HUES48 (cell line): Measurements from ENCODE around the gene KIF26B.
"Not testable (repeated sequence)": the region's sequence is repeated elsewhere in the genome, so short reads cannot be mapped to it uniquely, and the experiment has no call there.

Experiments
- H3K27ac ChIP-seq: one replicate; pipeline ENCODE4 v1.7.0; 2013; ENCODE audit warnings: low read depth, low read length, inconsistent platforms
- H3K27me3 ChIP-seq: 2 replicates; pipeline ENCODE4 v1.6.1; 2013; ENCODE audit warnings: mild to moderate bottlenecking, low read length; ENCODE audit not compliant: control insufficient read depth, insufficient read depth
- H3K36me3 ChIP-seq: 2 replicates; pipeline ENCODE4 v1.6.1; 2013; ENCODE audit warnings: low read length; ENCODE audit not compliant: control insufficient read depth, insufficient read depth
- H3K4me1 ChIP-seq: 2 replicates; pipeline ENCODE4 v1.6.1; 2013; ENCODE audit warnings: mild to moderate bottlenecking, low read length; ENCODE audit not compliant: control insufficient read depth, insufficient read depth
- H3K4me3 ChIP-seq: 2 replicates; pipeline ENCODE4 v1.5.1; 2013; ENCODE audit warnings: mild to moderate bottlenecking, low read depth, low read length
- H3K9ac ChIP-seq: 2 replicates; pipeline ENCODE4 v1.6.1; 2013; ENCODE audit warnings: mild to moderate bottlenecking, low read depth, low read length, moderate library complexity
- H3K9me3 ChIP-seq: 2 replicates; pipeline ENCODE4 v1.6.1; 2013; ENCODE audit warnings: low read length; ENCODE audit not compliant: control insufficient read depth, insufficient read depth

The KIF26B gene

GRCh38 chr1:245707941-245708340 is 553.2 kb downstream of the KIF26B start:
- no peaks in the 10 kb centered on the region for H3K27me3 ChIP-seq
- H3K4me3 ChIP-seq = no peak overlapping the region
- peaks cover 5% of the 10 kb centered on the region; the same call in 1 of the 2 replicates for H3K4me1 ChIP-seq
- H3K9ac ChIP-seq = no peak overlapping the region
- no peak overlapping the region for H3K27ac ChIP-seq
- H3K9me3 ChIP-seq = no peaks in the 10 kb centered on the region
- no peaks in the 10 kb centered on the region for H3K36me3 ChIP-seq

- H3K36me3 ChIP-seq = no peaks in the 10 kb centered on the region
- no peaks in the 10 kb centered on the region for H3K9me3 ChIP-seq
- H3K27me3 ChIP-seq = no peaks in the 10 kb centered on the region
- H3K4me1 ChIP-seq = no peaks in the 10 kb centered on the region
- H3K9ac ChIP-seq = no peak overlapping the region
- H3K4me3 ChIP-seq = no peak overlapping the region; the same call in 1 of the 2 replicates
- no peak overlapping the region for H3K27ac ChIP-seq
These were observed 556.4 kb downstream of the KIF26B start for GRCh38 chr1:245710961-245711903.

GRCh38 chr1:245714027-245714426 is 559.2 kb downstream of the KIF26B start:
- not testable (repeated sequence) for H3K36me3 ChIP-seq, H3K4me1 ChIP-seq, H3K9me3 ChIP-seq, H3K4me3 ChIP-seq, H3K9ac ChIP-seq, H3K27ac ChIP-seq, H3K27me3 ChIP-seq

GRCh38 chr1:245715291-245715701 is 560.5 kb downstream of the KIF26B start:
- H3K27me3 ChIP-seq = no peaks in the 10 kb centered on the region
- no peaks in the 10 kb centered on the region for H3K9me3 ChIP-seq
- H3K4me1 ChIP-seq = no peaks in the 10 kb centered on the region
- H3K36me3 ChIP-seq = no peaks in the 10 kb centered on the region
- no peak overlapping the region for H3K27ac ChIP-seq
- H3K9ac ChIP-seq = no peak overlapping the region
- H3K4me3 ChIP-seq = no peak overlapping the region

- H3K4me1 ChIP-seq = no peaks in the 10 kb centered on the region
- H3K27ac ChIP-seq = no peak overlapping the region
These were observed 561.2 kb downstream of the KIF26B start for GRCh38 chr1:245715970-245716369.

GRCh38 chr1:245716561-245716960 is 561.8 kb downstream of the KIF26B start:
- Histone ChIP-seq H3K4me3 (no peak overlapping the region), H3K9me3 (no peaks in the 10 kb centered on the region), H3K4me1 (no peaks in the 10 kb centered on the region), H3K27ac (no peak overlapping the region), H3K36me3 (no peaks in the 10 kb centered on the region), H3K27me3 (no peaks in the 10 kb centered on the region), H3K9ac (no peak overlapping the region)

More at GRCh38 chr1:245715970-245716369, 561.2 kb downstream of the KIF26B start:
- no peak overlapping the region for H3K9ac ChIP-seq
- H3K4me3 ChIP-seq = no peak overlapping the region
- no peaks in the 10 kb centered on the region for H3K9me3 ChIP-seq
- H3K36me3 ChIP-seq = no peaks in the 10 kb centered on the region
- H3K27me3 ChIP-seq = no peaks in the 10 kb centered on the region

GRCh38 chr1:245717611-245718010 is 562.8 kb downstream of the KIF26B start:
- Histone ChIP-seq H3K27me3 (no peaks in the 10 kb centered on the region), H3K27ac (no peak overlapping the region), H3K9me3 (no peaks in the 10 kb centered on the region), H3K4me1 (no peaks in the 10 kb centered on the region), H3K36me3 (no peaks in the 10 kb centered on the region), H3K4me3 (no peak overlapping the region), H3K9ac (no peak overlapping the region)

GRCh38 chr1:245718123-245718522 is 563.3 kb downstream of the KIF26B start:
- Histone ChIP-seq H3K4me1 (no peaks in the 10 kb centered on the region), H3K27ac (no peak overlapping the region), H3K27me3 (no peaks in the 10 kb centered on the region), H3K36me3 (no peaks in the 10 kb centered on the region), H3K9ac (no peak overlapping the region), H3K9me3 (no peaks in the 10 kb centered on the region), H3K4me3 (no peak overlapping the region)

- Histone ChIP-seq H3K4me1 (no peaks in the 10 kb centered on the region), H3K36me3 (no peaks in the 10 kb centered on the region), H3K4me3 (no peak overlapping the region), H3K9me3 (no peaks in the 10 kb centered on the region), H3K9ac (no peak overlapping the region), H3K27ac (no peak overlapping the region), H3K27me3 (no peaks in the 10 kb centered on the region)
These were observed 564.2 kb downstream of the KIF26B start for GRCh38 chr1:245718951-245719350.

- Histone ChIP-seq H3K27me3 (no peaks in the 10 kb centered on the region), H3K4me3 (no peak overlapping the region), H3K36me3 (no peaks in the 10 kb centered on the region), H3K9me3 (no peaks in the 10 kb centered on the region), H3K4me1 (no peaks in the 10 kb centered on the region), H3K27ac (no peak overlapping the region), H3K9ac (no peak overlapping the region)
These were observed 566.7 kb downstream of the KIF26B start for GRCh38 chr1:245721488-245721887.

- not testable (repeated sequence) for H3K4me3 ChIP-seq, H3K27me3 ChIP-seq, H3K4me1 ChIP-seq, H3K9me3 ChIP-seq, H3K36me3 ChIP-seq, H3K9ac ChIP-seq, H3K27ac ChIP-seq
These were observed 573.2 kb downstream of the KIF26B start for GRCh38 chr1:245728035-245728434.
